Measurements from ENCODE around the gene RAP1GDS1.

The RAP1GDS1 gene

GRCh38 chr4:98490251-98490650 lies 229.1 kb downstream of the RAP1GDS1 start:
- Histone ChIP-seq H3K9me3 (ENCODE audit: insufficient read depth, low read length, severe bottlenecking) (no peaks in the 10 kb centered on the region), H2AFZ (ENCODE audit: low read depth, low read length) (no peak overlapping the region), H3K4me3 (ENCODE audit: low read depth in 1 of 2, low read length in 2 of 2) (no peak overlapping the region), H3K9ac (ENCODE audit: low read depth, low read length) (no peak overlapping the region), H3K79me2 (ENCODE audit: insufficient read depth, low read length) (no peaks in the 10 kb centered on the region), H3K27ac (ENCODE audit: low read length) (no peak overlapping the region), H3K4me2 (ENCODE audit: insufficient read depth, low read length) (no peak overlapping the region), H3K27me3 (ENCODE audit: insufficient read depth, low read length, poor library complexity) (no peaks in the 10 kb centered on the region), H4K20me1 (ENCODE audit: insufficient read depth, low read length) (no peaks in the 10 kb centered on the region), H3K4me1 (ENCODE audit: insufficient read depth, low read length) (no peaks in the 10 kb centered on the region), H3K36me3 (ENCODE audit: insufficient read depth, low read length) (no peaks in the 10 kb centered on the region)
- DNase-seq (no peak), ATAC-seq (ENCODE audit: insufficient read depth, low read depth) (no peak)
- no peak for TF ChIP-seq EZH2 (IDR thresholded peaks at IDR 0.05; ENCODE audit: borderline replicate concordance, low read depth, low read length, severe bottlenecking)

DNA sequence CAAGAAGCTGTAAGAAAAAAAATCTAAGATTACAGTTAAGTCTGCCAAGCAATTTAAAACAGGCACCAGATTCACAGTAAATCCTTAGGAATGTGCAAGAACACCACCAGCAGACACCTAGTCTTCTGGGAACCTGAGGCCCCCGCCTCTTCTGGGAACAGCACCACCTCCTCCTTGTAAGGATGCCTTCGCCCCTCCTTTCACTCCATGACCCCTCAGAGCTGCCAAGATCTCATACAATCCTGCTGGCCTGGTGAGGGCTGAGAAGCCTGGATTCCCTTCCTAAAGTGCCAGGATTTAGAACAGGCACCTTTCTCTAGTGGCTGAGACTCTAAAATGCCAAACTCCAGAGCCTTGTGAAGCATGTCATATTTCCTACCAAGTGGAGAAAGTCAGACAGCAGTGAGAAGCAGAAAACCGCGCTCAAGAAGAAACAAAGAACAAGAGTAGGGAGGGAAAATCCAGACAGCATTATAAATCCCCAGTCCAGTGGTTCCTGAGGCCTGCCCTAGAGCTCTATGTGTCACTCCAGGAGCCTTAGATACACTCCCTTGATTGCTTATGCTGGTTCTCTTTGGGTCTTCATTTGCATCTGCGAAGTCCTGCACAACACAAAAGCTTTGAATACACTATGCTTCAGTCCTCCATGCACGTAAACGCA lies 230.8 kb downstream of the RAP1GDS1 start:
- no peak overlapping the region for H3K4me2 ChIP-seq (ENCODE audit: insufficient read depth, low read length)
- no peak overlapping the region for H3K27ac ChIP-seq (ENCODE audit: low read length)
- no peak for ATAC-seq (ENCODE audit: insufficient read depth, low read depth)
- no peaks in the 10 kb centered on the region for H3K27me3 ChIP-seq (ENCODE audit: insufficient read depth, low read length, poor library complexity)
- H3K9ac ChIP-seq (ENCODE audit: low read depth, low read length), result no peak overlapping the region
- no peaks in the 10 kb centered on the region for H3K79me2 ChIP-seq (ENCODE audit: insufficient read depth, low read length)
- TF ChIP-seq EZH2 (IDR thresholded peaks at IDR 0.05; ENCODE audit: borderline replicate concordance, low read depth, low read length, severe bottlenecking) (no peak), CTCF (IDR thresholded peaks at IDR 0.05; ENCODE audit: borderline replicate concordance, extremely low read depth, low read length, poor library complexity, severe bottlenecking) (no peak)
- no peaks in the 10 kb centered on the region for H4K20me1 ChIP-seq (ENCODE audit: insufficient read depth, low read length)
- H3K9me3 ChIP-seq (ENCODE audit: insufficient read depth, low read length, severe bottlenecking), result no peaks in the 10 kb centered on the region
- no peak overlapping the region for H3K4me3 ChIP-seq (ENCODE audit: low read depth in 1 of 2, low read length in 2 of 2)
- no peak overlapping the region for H2AFZ ChIP-seq (ENCODE audit: low read depth, low read length)
- no peaks in the 10 kb centered on the region for H3K4me1 ChIP-seq (ENCODE audit: insufficient read depth, low read length)
- no peak for DNase-seq
- H3K36me3 ChIP-seq (ENCODE audit: insufficient read depth, low read length), result no peaks in the 10 kb centered on the region

DNA sequence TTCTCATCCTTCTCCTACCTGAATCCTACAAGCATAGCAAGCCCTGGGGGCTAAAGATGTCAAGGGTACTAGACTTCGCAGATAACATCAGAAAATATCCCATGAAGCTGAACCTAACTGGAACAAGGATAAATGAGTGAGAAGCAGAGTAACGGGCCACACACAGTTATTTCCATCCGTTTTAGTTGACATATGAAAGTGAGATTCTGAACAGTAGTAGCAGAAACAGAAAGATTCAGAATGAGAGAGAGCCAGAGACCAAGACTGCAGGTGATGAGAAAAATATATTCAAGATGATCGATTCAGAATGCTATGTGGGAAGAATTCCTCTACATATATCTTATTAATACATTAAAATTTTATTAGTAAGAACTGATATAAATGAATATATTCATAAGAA lies 232.1 kb downstream of the RAP1GDS1 start:
- Histone ChIP-seq H3K36me3 (ENCODE audit: insufficient read depth, low read length) (no peaks in the 10 kb centered on the region), H3K27me3 (ENCODE audit: insufficient read depth, low read length, poor library complexity) (no peaks in the 10 kb centered on the region), H3K4me2 (ENCODE audit: insufficient read depth, low read length) (no peak overlapping the region), H3K9me3 (ENCODE audit: insufficient read depth, low read length, severe bottlenecking) (no peaks in the 10 kb centered on the region), H2AFZ (ENCODE audit: low read depth, low read length) (no peak overlapping the region), H3K27ac (ENCODE audit: low read length) (no peak overlapping the region), H3K4me3 (ENCODE audit: low read depth in 1 of 2, low read length in 2 of 2) (no peak overlapping the region), H3K79me2 (ENCODE audit: insufficient read depth, low read length) (no peaks in the 10 kb centered on the region), H4K20me1 (ENCODE audit: insufficient read depth, low read length) (no peaks in the 10 kb centered on the region), H3K9ac (ENCODE audit: low read depth, low read length) (no peak overlapping the region), H3K4me1 (ENCODE audit: insufficient read depth, low read length) (no peaks in the 10 kb centered on the region)
- ATAC-seq (ENCODE audit: insufficient read depth, low read depth), result no peak
- TF ChIP-seq CTCF (IDR thresholded peaks at IDR 0.05; ENCODE audit: borderline replicate concordance, extremely low read depth, low read length, poor library complexity, severe bottlenecking) (no peak), EZH2 (IDR thresholded peaks at IDR 0.05; ENCODE audit: borderline replicate concordance, low read depth, low read length, severe bottlenecking) (no peak)
- DNase-seq, result no peak

Measured in DND-41 (cell line).